Nephron progenitor cell (in vitro differentiated cells): ENCODE results near the gene PCSK6.

Source experiments
- DNase-seq: peaks from one replicate; pipeline ENCODE4 v3.0.0; 2021
- H3K27ac Mint-ChIP-seq: 2 replicates; pipeline ENCODE4 v1.8.0; 2021; ENCODE audit warnings: mild to moderate bottlenecking, moderate library complexity, mixed read lengths
- H3K27me3 Mint-ChIP-seq: 2 replicates; pipeline ENCODE4 v1.8.0; 2021; ENCODE audit warnings: mild to moderate bottlenecking, low read depth, mixed read lengths; ENCODE audit not compliant: poor library complexity
- H3K36me3 Mint-ChIP-seq: 2 replicates; pipeline ENCODE4 v1.8.0; 2021; ENCODE audit warnings: low read depth, mixed read lengths
- H3K4me1 Mint-ChIP-seq: 2 replicates; pipeline ENCODE4 v1.8.0; 2021; ENCODE audit warnings: mixed read lengths
- H3K4me3 Mint-ChIP-seq: 2 replicates; pipeline ENCODE4 v1.8.0; 2021; ENCODE audit warnings: mild to moderate bottlenecking, moderate library complexity, mixed read lengths
- H3K9me3 Mint-ChIP-seq: 2 replicates; pipeline ENCODE4 v1.8.0; 2021; ENCODE audit warnings: mild to moderate bottlenecking, moderate library complexity, mixed read lengths
- TF ChIP-seq, protein P1 (sequence below): fragments of 200-600 bp; sonication (generic); IDR thresholded peaks from 2 replicates; pipeline ENCODE4 v1.5.0; 2021; ENCODE audit warnings: antibody characterized with exemption

Gene PCSK6

DNA sequence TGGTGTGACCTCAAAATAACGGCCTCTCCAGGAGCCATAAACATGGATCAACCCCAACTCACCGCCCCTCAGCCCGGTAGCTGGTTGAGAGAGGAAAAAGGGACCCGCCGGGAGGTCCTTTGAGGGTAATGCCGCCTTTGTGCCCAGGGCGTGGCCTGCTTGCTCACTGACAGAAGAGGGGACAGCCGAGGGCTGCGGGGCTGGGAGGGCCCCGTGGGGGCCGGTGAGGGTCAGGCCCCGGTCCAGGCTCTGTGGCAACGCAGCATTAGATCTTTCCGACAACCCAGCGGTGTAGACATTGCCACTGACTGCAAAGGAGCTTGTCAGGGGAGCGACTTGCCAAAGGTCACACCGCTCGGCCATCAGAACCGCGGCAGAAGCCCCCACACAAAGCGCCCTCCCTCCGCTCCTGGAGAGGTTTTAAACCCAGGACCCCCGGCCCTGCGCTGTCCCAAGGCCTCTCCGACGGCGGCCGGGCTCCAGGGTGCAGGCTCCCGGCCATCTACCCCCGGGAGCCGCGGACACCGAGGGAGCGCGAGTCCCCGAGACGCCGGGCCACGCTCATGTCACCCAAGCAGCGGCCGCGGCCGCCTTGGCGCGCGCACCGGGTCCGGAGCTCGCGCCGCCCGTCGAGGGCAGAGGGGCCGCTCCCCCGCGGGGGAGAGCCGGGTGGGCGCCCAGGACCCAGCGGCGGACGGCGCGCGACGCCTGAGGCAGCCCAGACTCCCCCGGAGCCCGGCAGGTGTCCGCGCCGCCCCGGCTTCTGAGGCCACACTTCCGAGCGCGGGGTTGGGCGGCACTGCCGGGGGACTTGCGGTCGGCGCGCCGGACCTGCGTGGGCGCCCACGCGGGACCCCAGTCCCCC, 975 bp downstream of the PCSK6 start:
- Mint-ChIP-seq H3K27ac (no peak overlapping the region), H3K4me1 (no peaks in the 10 kb centered on the region), H3K9me3 (peaks cover 7% of the 10 kb centered on the region), H3K27me3 (peaks cover 72% of the 10 kb centered on the region), H3K4me3 (peak overlapping the region; percentile 66), H3K36me3 (no peaks in the 10 kb centered on the region)
- TF ChIP-seq, protein P1, sequence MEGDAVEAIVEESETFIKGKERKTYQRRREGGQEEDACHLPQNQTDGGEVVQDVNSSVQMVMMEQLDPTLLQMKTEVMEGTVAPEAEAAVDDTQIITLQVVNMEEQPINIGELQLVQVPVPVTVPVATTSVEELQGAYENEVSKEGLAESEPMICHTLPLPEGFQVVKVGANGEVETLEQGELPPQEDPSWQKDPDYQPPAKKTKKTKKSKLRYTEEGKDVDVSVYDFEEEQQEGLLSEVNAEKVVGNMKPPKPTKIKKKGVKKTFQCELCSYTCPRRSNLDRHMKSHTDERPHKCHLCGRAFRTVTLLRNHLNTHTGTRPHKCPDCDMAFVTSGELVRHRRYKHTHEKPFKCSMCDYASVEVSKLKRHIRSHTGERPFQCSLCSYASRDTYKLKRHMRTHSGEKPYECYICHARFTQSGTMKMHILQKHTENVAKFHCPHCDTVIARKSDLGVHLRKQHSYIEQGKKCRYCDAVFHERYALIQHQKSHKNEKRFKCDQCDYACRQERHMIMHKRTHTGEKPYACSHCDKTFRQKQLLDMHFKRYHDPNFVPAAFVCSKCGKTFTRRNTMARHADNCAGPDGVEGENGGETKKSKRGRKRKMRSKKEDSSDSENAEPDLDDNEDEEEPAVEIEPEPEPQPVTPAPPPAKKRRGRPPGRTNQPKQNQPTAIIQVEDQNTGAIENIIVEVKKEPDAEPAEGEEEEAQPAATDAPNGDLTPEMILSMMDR, result no peak
- DNase-seq, result peak; percentile 36

DNA sequence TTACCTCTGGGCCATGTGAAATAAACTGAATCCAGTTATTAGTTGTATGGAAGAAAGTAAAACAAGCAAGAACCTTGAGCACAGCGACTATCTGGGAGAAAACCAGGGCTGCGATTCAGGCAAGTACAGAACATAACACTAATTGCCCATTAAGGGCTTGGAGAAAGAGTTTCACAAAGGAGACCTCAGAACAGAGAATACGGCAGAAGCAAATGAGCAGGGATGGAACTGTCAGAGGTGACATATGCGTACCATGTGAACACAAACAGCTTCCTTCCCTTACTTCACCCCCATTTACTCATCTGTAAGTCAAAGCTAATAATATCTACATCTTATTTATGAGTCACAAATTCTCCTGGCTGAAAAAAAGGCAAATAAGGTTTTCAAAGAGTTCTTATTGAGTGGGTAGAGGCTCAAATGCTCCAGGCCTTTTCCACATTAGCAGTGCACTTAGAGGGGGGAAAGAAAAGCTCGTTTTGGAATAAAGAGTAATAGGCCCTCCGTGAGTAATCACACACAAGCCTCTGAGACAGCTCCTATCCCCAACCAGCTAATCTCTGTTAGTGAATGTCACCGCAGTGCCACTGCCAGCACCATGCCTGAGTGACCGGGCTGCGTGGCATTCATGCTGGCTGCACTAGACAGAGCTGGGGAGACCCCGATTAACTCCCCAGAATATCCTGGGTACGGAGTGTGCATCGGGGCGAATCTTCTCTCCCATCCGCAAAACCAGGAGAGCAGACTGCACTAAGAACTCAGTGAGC, 2.6 kb downstream of the PCSK6 start:
- Mint-ChIP-seq H3K27me3 (peaks cover 75% of the 10 kb centered on the region), H3K4me3 (peak overlapping the region; percentile 60), H3K36me3 (no peaks in the 10 kb centered on the region), H3K4me1 (peaks cover 9% of the 10 kb centered on the region), H3K9me3 (peaks cover 7% of the 10 kb centered on the region), H3K27ac (no peak overlapping the region)
- TF ChIP-seq, protein P1, result no peak
- DNase-seq, result no peak

DNA sequence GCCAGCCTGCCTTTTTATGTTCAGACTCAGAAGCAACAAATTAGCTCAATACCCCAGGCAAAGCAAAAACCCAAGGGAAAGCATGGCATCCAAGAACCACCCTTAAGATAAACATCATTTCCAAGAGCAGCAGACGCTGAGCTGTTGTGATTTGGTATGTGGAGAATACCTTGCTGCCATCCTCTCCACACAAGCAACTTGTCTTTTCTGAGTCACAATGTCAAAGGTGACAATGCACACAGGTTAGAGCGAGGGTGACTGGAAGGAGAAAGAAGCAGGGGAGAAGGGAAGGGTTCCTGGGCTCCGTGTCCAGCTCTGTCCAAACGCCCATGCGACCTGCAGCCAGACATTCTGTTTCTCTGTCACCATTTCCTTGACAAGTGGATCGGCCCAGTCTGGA, 6.0 kb downstream of the PCSK6 start:
- Mint-ChIP-seq H3K4me1 (peaks cover 32% of the 10 kb centered on the region), H3K27me3 (peaks cover 60% of the 10 kb centered on the region), H3K4me3 (no peak overlapping the region)

DNA sequence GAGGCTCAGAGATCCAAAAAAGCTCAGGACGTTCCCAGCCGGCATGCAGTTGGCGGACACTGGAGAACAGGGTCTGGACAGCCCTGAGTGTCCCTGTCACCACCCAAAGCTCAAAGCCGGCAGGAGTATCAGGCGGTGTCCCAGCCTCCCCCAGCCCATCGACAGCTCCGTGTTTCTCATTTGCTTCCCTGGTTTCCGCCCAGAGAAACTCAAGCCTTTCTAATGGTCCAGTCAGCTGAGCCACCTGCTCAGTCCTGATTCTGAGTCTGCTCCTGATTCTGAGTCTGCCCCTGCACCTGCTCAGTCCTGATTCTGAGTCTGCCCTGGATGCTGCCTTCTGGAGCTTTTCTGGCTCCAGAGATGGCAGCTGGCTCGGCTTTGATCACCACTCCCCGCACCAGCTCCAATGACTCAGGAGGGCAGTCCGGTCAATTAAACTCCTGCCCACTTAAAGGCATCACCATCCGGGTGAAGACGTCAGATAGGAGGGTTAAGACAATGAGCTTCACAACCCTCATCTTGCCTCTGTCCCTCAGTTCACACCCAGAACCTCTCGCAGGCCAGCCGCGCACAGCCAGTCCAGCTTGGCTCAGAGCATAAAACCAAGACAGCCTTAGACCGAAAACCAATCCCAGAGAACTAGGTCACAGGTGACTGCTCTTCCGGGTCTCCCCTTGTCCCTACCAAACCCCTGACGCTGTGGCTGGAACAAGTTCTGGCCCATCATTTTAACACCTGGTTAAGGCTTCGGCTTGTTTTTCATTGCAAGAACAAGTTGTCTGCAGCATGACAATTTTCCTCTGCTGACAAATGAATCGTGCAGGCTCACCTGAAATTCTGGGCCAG, 6.8 kb downstream of the PCSK6 start:
- no peaks in the 10 kb centered on the region for H3K36me3 Mint-ChIP-seq
- no peak overlapping the region for H3K4me3 Mint-ChIP-seq
- no peak for DNase-seq
- H3K9me3 Mint-ChIP-seq, result no peaks in the 10 kb centered on the region
- peaks cover 53% of the 10 kb centered on the region for H3K27me3 Mint-ChIP-seq
- TF ChIP-seq, protein P1, result no peak
- H3K4me1 Mint-ChIP-seq, result peaks cover 32% of the 10 kb centered on the region
- peak overlapping the region; percentile 11 for H3K27ac Mint-ChIP-seq

More for the DNA sequence above, 6.0 kb downstream of the PCSK6 start:
- no peak for DNase-seq
- TF ChIP-seq, protein P1, result no peak
- H3K27ac Mint-ChIP-seq, result no peak overlapping the region
- H3K36me3 Mint-ChIP-seq, result no peaks in the 10 kb centered on the region
- H3K9me3 Mint-ChIP-seq, result no peaks in the 10 kb centered on the region

DNA sequence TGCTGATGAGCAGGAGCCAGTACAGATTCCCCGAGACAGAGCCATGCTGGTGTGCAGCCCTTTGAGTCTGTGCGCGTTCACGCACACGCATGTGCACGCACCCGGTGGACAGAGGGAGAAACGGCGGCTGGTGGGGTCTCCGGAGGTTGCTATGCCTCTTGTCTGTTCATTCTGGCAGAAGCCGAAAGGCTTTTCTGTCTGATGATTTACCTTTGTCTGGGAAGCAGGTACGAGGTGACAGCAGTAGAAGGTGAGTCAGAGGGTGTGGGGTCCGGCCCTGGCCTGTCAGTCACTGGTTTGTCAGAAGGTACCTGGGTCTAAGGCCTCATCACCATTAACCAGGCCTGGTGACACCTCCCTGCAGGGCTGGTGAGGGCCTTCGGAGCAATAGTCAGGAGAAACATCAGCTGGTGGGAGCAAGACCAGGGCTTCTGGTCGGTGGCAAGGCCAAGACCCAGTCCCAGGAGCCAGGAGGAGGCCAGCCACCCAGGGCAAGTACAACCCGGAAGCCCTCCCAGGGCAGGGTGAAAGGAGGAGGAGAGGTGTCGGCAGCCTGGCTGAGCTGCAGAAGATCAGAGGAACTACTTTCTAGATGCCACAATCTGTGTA, 7.5 kb downstream of the PCSK6 start:
- DNase-seq, result no peak

More for the DNA sequence above, 7.5 kb downstream of the PCSK6 start:
- H3K4me3 Mint-ChIP-seq, result no peak overlapping the region
- peaks cover 46% of the 10 kb centered on the region for H3K27me3 Mint-ChIP-seq
- H3K27ac Mint-ChIP-seq, result no peak overlapping the region
- TF ChIP-seq, protein P1, result no peak
- H3K4me1 Mint-ChIP-seq, result peaks cover 32% of the 10 kb centered on the region
- H3K9me3 Mint-ChIP-seq, result no peaks in the 10 kb centered on the region
- no peaks in the 10 kb centered on the region for H3K36me3 Mint-ChIP-seq
